Measurements from ENCODE around the gene SLC25A25. TPM values are rescaled to one million over a fixed set of nuclear protein-coding genes. Genes with fewer than 3 reads are reported as not detected.

The SLC25A25 gene
- total and polyA plus RNA-seq, 9 of the 15 experiments (the other 6 are each of a cell fraction or from before 2014, with no cell fraction given) = 0.07 to 35.9 (median 23.2) TPM

DNA sequence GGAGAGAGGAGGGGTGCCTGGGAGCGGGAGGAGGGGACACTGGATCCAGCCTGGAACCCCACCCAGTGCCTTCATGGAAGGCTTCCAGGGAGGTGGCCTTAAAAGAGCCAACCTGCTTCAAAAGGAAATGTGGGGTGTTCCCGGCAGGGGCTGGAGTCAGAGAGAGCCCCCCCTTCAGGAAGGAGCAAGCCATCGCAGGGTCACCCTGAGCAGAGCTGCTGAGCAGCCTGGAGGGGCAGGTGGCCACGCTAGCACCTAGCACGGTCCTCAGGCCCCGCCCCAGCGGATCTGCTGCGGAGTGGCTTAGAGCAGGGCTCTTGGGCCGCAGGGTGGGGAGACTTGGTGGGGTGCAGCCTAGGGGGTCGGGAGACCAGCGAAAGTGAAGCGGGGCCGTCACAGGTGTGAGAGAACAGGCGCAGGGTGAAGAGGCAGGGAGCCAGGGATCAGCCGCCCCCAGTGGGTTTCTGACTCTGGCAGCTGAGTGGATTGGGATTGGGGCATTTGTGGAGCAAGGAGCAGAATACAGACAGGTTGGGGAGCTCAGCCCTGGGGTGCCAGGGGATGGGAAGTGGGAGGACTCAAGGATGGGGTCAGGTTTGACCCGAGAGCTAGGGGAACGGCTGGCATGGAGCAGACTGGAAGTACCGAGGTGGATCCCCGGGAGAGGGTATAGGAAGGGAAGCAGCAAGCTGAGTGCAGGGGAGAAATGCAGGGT is 82.7 kb downstream of the SLC25A25 start:
- no peaks in the 10 kb centered on the region for H3K27me3 ChIP-seq (ENCODE audit: control insufficient read depth in 2 of 2, insufficient read depth in 2 of 2, low read length in 2 of 2)
- H3K9me1 ChIP-seq (ENCODE audit: control insufficient read depth, insufficient read depth, low read length) = peaks cover 8% of the 10 kb centered on the region
- BruUV-seq (replicated peaks) = no TSS peak
- no peak overlapping the region for H3K4me3 ChIP-seq
- H2AFZ ChIP-seq (ENCODE audit: low read depth, low read length) = peak overlapping the region; percentile 94
- FAIRE-seq (peak; percentile 97), ATAC-seq (peak; percentile 94), DNase-seq (ENCODE audit: extremely low read depth in 1 of 4, low spot score in 3 of 4) (peak; percentile 93 to 99 (median 96))
- peak overlapping the region; percentile 10 to 82 for H3K9ac ChIP-seq (ENCODE audit: insufficient read depth in 1 of 2, low read depth in 2 of 2, low read length in 2 of 2)
- H4K20me1 ChIP-seq (replicated peaks; ENCODE audit: control insufficient read depth, insufficient read depth, low read length) = no peaks in the 10 kb centered on the region
- H3K9me3 ChIP-seq (replicated peaks; ENCODE audit: control insufficient read depth, insufficient read depth, low read depth, low read length) = no peaks in the 10 kb centered on the region
- peaks cover 17 to 71% of the 10 kb centered on the region in 2 experiments for H3K4me1 ChIP-seq (replicated peaks in 1 of 2; ENCODE audit: control insufficient read depth in 2 of 2, insufficient read depth in 2 of 2, low read length in 2 of 2)
- in situ Hi-C loops (cut with MboI) = no loop called here
- H3K79me2 ChIP-seq (ENCODE audit: control insufficient read depth, insufficient read depth, low read length) = no peaks in the 10 kb centered on the region
- WGBS (ENCODE audit: insufficient coverage, low coverage, missing lambda C conversion rate) = 45% methylated on average over 19 of the region's 19 CpGs
- ChIA-PET POLR2A (interaction anchor here (0.5 to 3.6 kb wide), 11 partner anchors 10 to 72 kb away, joined by 3 to 37 read pairs (median 4); partner anchors contain the start of gene BBLN), CTCF (ENCODE audit: low intra/inter-chr PET ratio) (no interaction called here)
- intact Hi-C loops (cut with micrococcal nuclease) = no loop called here
- H3K36me3 ChIP-seq (ENCODE audit: control insufficient read depth, insufficient read depth, low read length) = no peaks in the 10 kb centered on the region
- peak overlapping the region; percentile 9; the same call in 1 of the 3 replicates for H3K27ac ChIP-seq (ENCODE audit: extremely low read depth, low read depth, low read length)
- peak overlapping the region; percentile 61 for H3K4me2 ChIP-seq (ENCODE audit: insufficient read depth, low read length)
- TF ChIP-seq DNMT1 (IDR thresholded peaks at IDR 0.05) (0 out of 2 replicates have a peak, but pooled peaks have one; percentile 89), MYC (IDR thresholded peaks at IDR 0.05; ENCODE audit: low read depth, low read length) (peak; percentile 68), MYC (CRISPR knock-in tag; IDR thresholded peaks at IDR 0.05; ENCODE audit: borderline replicate concordance, low read depth) (0 out of 2 replicates have a peak, but pooled peaks have one; percentile 21), TAF9B (IDR thresholded peaks at IDR 0.05; ENCODE audit: partially characterized antibody) (no peak), NR4A1 (CRISPR knock-in tag; IDR thresholded peaks at IDR 0.05) (no peak), NR4A1 (tag; IDR thresholded peaks at IDR 0.05) (0 out of 2 replicates have a peak, but pooled peaks have one; percentile 10), SRF (CRISPR knock-in tag; IDR thresholded peaks at IDR 0.05) (peak in 1 of 2 experiments; percentile 92; a peak in 2 of 4 replicates), ZBTB8A (IDR thresholded peaks at IDR 0.05; ENCODE audit: partially characterized antibody) (no peak), HCFC1 (IDR thresholded peaks at IDR 0.05; ENCODE audit: low read depth, low read length) (0 out of 2 replicates have a peak, but pooled peaks have one; percentile 3), MTF1 (CRISPR knock-in tag; IDR thresholded peaks at IDR 0.05; ENCODE audit: borderline replicate concordance) (no peak), RBM14 (IDR thresholded peaks at IDR 0.05; ENCODE audit: borderline replicate concordance, insufficient read depth, low read depth, low read length) (0 out of 2 replicates have a peak, but pooled peaks have one; percentile 43), HNRNPLL (IDR thresholded peaks at IDR 0.05; ENCODE audit: low read depth, low read length, poor library complexity, severe bottlenecking) (peak; percentile 29), KLF10 (CRISPR knock-in tag; IDR thresholded peaks at IDR 0.05) (no peak), JUND (IDR thresholded peaks at IDR 0.05; ENCODE audit: borderline replicate concordance, low read depth, low read length) (peak; percentile 59), JUND (tag; IDR thresholded peaks at IDR 0.05; ENCODE audit: borderline replicate concordance, low read depth, low read length) (no peak; the same call in 1 of the 3 replicates), MXI1 (IDR thresholded peaks at IDR 0.05; ENCODE audit: low read depth, low read length) (no peak), RAD21 (CRISPR knock-in tag; conservative IDR thresholded peaks at IDR 0.05 in 1 of 2, IDR thresholded peaks at IDR 0.05 in 1 of 2) (peak in 1 of 2 experiments; percentile 57; a peak in 2 of 4 replicates)
- TF ChIP-seq, protein P1, sequence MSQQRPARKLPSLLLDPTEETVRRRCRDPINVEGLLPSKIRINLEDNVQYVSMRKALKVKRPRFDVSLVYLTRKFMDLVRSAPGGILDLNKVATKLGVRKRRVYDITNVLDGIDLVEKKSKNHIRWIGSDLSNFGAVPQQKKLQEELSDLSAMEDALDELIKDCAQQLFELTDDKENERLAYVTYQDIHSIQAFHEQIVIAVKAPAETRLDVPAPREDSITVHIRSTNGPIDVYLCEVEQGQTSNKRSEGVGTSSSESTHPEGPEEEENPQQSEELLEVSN (IDR thresholded peaks at IDR 0.05; ENCODE audit: borderline replicate concordance in 1 of 2, extremely low read depth in 1 of 2, insufficient read depth in 1 of 2, insufficient read length in 1 of 2, low read depth in 1 of 2, low read length in 1 of 2, poor library complexity in 1 of 2, severe bottlenecking in 1 of 2) = peak in 1 of 2 experiments; percentile 77
